SU-DHL-6 (cell line): Measurements from ENCODE around the gene ABHD17A.

ENCODE experiments used
- H2AFZ ChIP-seq: fragments of 200-600 bp; sonication (generic); 2 replicates; pipeline ENCODE4 v1.6.1; 2014; ENCODE audit warnings: low read depth, mild to moderate bottlenecking, moderate library complexity, mixed read lengths, antibody characterized with exemption, low read length; ENCODE audit not compliant: severe bottlenecking
- H3F3A ChIP-seq: fragments of 200-600 bp; shearing (Covaris generic); 2 replicates; pipeline ENCODE4 v1.6.0; 2016; ENCODE audit warnings: antibody characterized with exemption, mild to moderate bottlenecking; ENCODE audit not compliant: insufficient read depth
- H3K27ac ChIP-seq: fragments of 200-600 bp; sonication (generic); 2 replicates; pipeline ENCODE4 v1.5.1; 2016; ENCODE audit warnings: low read depth, mild to moderate bottlenecking, low read length, moderate library complexity, mixed read lengths
- H3K27me3 ChIP-seq: fragments of 200-600 bp; sonication (generic), shearing (Covaris generic); 2 replicates; pipeline ENCODE4 v1.6.0; 2014; ENCODE audit warnings: mild to moderate bottlenecking, low read length
- H3K36me3 ChIP-seq: fragments of 200-600 bp; sonication (generic); 2 replicates; pipeline ENCODE4 v1.6.1; 2014; ENCODE audit warnings: mild to moderate bottlenecking, low read length, mixed read lengths
- H3K4me2 ChIP-seq: fragments of 300-600, 200-600 bp; shearing (Covaris generic), sonication (generic); 2 replicates; pipeline ENCODE4 v1.6.0; 2014; ENCODE audit warnings: low read length, low read depth, mild to moderate bottlenecking; ENCODE audit not compliant: poor library complexity, severe bottlenecking
- H3K4me3 ChIP-seq: fragments of 200-600 bp; sonication (generic); 2 replicates; pipeline ENCODE4 v1.5.1; 2014; ENCODE audit warnings: antibody characterized with exemption, low read length, mild to moderate bottlenecking, mixed read lengths; ENCODE audit not compliant: insufficient read depth, poor library complexity, severe bottlenecking
- H3K79me2 ChIP-seq: fragments of 200-600 bp; sonication (generic); 2 replicates; pipeline ENCODE4 v1.6.1; 2014; ENCODE audit warnings: mild to moderate bottlenecking, low read length, moderate library complexity; ENCODE audit not compliant: insufficient read depth
- H3K9ac ChIP-seq: fragments of 200-600 bp; sonication (generic); 2 replicates; pipeline ENCODE4 v1.7.0; 2014; ENCODE audit warnings: mild to moderate bottlenecking, low read length
- H3K9me2 ChIP-seq: fragments of 200-600 bp; sonication (generic); replicated peaks from 2 replicates; pipeline ENCODE4 v1.6.1; 2014; ENCODE audit warnings: low read length; ENCODE audit not compliant: insufficient read depth
- H3K9me3 ChIP-seq: fragments of 200-600 bp; sonication (generic); 2 replicates; pipeline ENCODE4 v1.6.1; 2014; ENCODE audit warnings: low read length, mixed read lengths; ENCODE audit not compliant: insufficient read depth
- H4K20me1 ChIP-seq: fragments of 200-600 bp; sonication (generic); 2 replicates; pipeline ENCODE4 v1.6.1; 2014; ENCODE audit warnings: low read depth, mild to moderate bottlenecking, antibody characterized with exemption, low read length, moderate library complexity, mixed read lengths
- EZH2phosphoT487 ChIP-seq: fragments of 200-600 bp; sonication (generic), shearing (Covaris generic); conservative IDR thresholded peaks from 2 replicates; pipeline ENCODE4 v1.6.1; 2018; ENCODE audit warnings: mild to moderate bottlenecking, antibody characterized with exemption, low read length, moderate library complexity, mixed read lengths
- TF ChIP-seq, protein P1 (sequence below): fragments of 200-600 bp; sonication (generic); IDR thresholded peaks from one replicate; pipeline ENCODE4 v1.5.1; 2017; ENCODE audit warnings: antibody characterized with exemption, mild to moderate bottlenecking, low read length, moderate library complexity; ENCODE audit not compliant: insufficient read depth, poor library complexity, severe bottlenecking

ABHD17A gene

GRCh38 chr19:1901940-1902404 lies 16.7 kb upstream of the ABHD17A start:
- Histone ChIP-seq H3K79me2 (peaks cover 9% of the 10 kb centered on the region), H3F3A (peaks cover 20% of the 10 kb centered on the region), H3K4me3 (no peak overlapping the region), H4K20me1 (no peaks in the 10 kb centered on the region), H3K9me2 (no peaks in the 10 kb centered on the region), H3K4me2 (no peak overlapping the region), H3K27ac (no peak overlapping the region), H3K36me3 (no peaks in the 10 kb centered on the region), H3K9me3 (no peaks in the 10 kb centered on the region), H3K9ac (no peak overlapping the region), H3K27me3 (no peaks in the 10 kb centered on the region), H2AFZ (no peak overlapping the region)
- TF ChIP-seq, protein P1, sequence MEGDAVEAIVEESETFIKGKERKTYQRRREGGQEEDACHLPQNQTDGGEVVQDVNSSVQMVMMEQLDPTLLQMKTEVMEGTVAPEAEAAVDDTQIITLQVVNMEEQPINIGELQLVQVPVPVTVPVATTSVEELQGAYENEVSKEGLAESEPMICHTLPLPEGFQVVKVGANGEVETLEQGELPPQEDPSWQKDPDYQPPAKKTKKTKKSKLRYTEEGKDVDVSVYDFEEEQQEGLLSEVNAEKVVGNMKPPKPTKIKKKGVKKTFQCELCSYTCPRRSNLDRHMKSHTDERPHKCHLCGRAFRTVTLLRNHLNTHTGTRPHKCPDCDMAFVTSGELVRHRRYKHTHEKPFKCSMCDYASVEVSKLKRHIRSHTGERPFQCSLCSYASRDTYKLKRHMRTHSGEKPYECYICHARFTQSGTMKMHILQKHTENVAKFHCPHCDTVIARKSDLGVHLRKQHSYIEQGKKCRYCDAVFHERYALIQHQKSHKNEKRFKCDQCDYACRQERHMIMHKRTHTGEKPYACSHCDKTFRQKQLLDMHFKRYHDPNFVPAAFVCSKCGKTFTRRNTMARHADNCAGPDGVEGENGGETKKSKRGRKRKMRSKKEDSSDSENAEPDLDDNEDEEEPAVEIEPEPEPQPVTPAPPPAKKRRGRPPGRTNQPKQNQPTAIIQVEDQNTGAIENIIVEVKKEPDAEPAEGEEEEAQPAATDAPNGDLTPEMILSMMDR = no peak
- TF ChIP-seq EZH2phosphoT487 = no peak

DNA sequence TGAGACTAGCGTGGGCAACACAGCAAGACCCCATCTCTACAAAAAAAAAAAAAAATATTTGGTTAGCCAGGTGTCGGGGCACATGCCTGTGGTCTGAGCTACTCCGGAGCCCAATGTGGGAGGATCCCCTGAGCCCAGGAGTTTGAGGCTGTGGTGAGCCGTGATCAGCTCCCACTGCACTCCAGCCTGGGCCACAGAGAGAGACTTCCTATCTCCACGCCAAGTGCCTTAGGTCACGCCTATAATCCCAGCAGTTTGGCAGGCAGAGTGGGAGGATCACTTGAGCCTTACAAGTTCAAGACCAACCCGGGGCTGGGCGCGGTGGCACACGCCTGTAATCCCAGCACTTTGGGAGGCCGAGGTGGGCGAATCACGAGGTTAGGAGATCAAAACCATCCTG lies 11.2 kb upstream of the ABHD17A start:
- Histone ChIP-seq H3K9ac (no peak overlapping the region), H3K4me2 (peak overlapping the region; percentile 54)

DNA sequence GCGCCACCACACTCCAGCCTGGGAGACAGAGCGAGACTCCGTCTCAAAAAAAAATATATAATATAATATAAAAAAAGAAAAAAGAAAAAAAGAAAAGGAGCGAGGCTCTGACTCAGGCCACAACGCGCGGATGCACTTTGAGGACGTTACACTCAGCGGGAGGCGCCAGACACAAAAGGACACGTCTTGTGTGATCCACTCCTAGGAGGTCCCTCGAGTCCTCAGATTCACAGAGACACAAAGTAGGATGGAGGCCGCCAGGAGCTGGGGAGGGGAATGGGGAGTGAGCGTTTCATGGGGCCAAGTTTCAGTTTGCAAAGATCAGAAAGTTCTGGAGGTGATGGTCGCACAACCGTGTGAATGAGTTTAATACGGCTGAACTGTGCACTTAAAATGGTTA lies 8.5 kb upstream of the ABHD17A start:
- no peaks in the 10 kb centered on the region for H3K36me3 ChIP-seq
- no peak overlapping the region for H3K27ac ChIP-seq
- H3K9me2 ChIP-seq = no peaks in the 10 kb centered on the region
- H3K27me3 ChIP-seq = no peaks in the 10 kb centered on the region
- H3K4me3 ChIP-seq = no peak overlapping the region
- TF ChIP-seq, protein P1 = no peak
- no peak for TF ChIP-seq EZH2phosphoT487
- no peaks in the 10 kb centered on the region for H3K9me3 ChIP-seq
- no peak overlapping the region for H2AFZ ChIP-seq
- no peaks in the 10 kb centered on the region for H4K20me1 ChIP-seq
- H3K9ac ChIP-seq = no peak overlapping the region
- H3F3A ChIP-seq = peaks cover 6% of the 10 kb centered on the region
- no peak overlapping the region for H3K4me2 ChIP-seq
- no peaks in the 10 kb centered on the region for H3K79me2 ChIP-seq

More for the DNA sequence above, 11.2 kb upstream of the ABHD17A start:
- H3K9me2 ChIP-seq = no peaks in the 10 kb centered on the region
- H3K79me2 ChIP-seq = no peaks in the 10 kb centered on the region
- no peak overlapping the region for H2AFZ ChIP-seq
- no peak overlapping the region for H3K4me3 ChIP-seq
- H4K20me1 ChIP-seq = no peaks in the 10 kb centered on the region
- H3K27me3 ChIP-seq = no peaks in the 10 kb centered on the region
- no peaks in the 10 kb centered on the region for H3K9me3 ChIP-seq
- H3K36me3 ChIP-seq = no peaks in the 10 kb centered on the region
- no peak overlapping the region for H3K27ac ChIP-seq
- H3F3A ChIP-seq = peaks cover 10% of the 10 kb centered on the region
- no peak for TF ChIP-seq EZH2phosphoT487
- TF ChIP-seq, protein P1 = no peak
